Heart left ventricle (tissue), 13 donors: ENCODE measurements around the gene TRAK1.

ENCODE experiments used
- POLR2A ChIP-seq, 2 donors: fragments of 450-650 bp; IDR thresholded peaks; one replicate each; pipeline ENCODE4 v1.6.1; 2017; ENCODE audit warnings: antibody characterized with exemption in 2 of 2, mild to moderate bottlenecking in 2 of 2, moderate library complexity in 2 of 2
- TF ChIP-seq, protein P1 (sequence below), 12 donors: fragments of 200-600 bp; sonication (generic) in 4 of 12; IDR thresholded peaks; one replicate each; pipeline versions ENCODE4 v1.5.0 to v1.8.0; 2018 to 2022; ENCODE audit warnings: antibody characterized with exemption in 12 of 12, mild to moderate bottlenecking in 5 of 12
- donor health status: ischemic (EF 13 %, LVEDD 7.1; RV severe dilation, severe dysfunction).
- donor health status: DM: no; HTN: yes; CAD: no.
- donor health status: DM: no; HTN: no; CAD: no.
- donor health status: ischemic (EF 25% LVEDD 6.9; RV normal size, moderate dysfunction).
- donor health status: ischemic (EF 25% LVEDD 5.7; RV mildly dilated, moderate dysfunction).
- donor health status: ischemic (EF 35%, LVEDD 5.7; RV mildly dilated, moderate dysfunction).
- donor health status: nonischemic (EF 11% LVEDD 7.7; RV severe dilation, severe dysfunction).
- donor health status: DM: yes; HTN: yes; CAD: no.
- donor health status: PGD.
- donor health status: ischemic (EF 29% LVEDD 5.4; RV normal size, mild dysfunction).
- donor health status: nonischemic (EF 23%, LVEDD 6.1; RV moderate dilation, normal function).

DNA sequence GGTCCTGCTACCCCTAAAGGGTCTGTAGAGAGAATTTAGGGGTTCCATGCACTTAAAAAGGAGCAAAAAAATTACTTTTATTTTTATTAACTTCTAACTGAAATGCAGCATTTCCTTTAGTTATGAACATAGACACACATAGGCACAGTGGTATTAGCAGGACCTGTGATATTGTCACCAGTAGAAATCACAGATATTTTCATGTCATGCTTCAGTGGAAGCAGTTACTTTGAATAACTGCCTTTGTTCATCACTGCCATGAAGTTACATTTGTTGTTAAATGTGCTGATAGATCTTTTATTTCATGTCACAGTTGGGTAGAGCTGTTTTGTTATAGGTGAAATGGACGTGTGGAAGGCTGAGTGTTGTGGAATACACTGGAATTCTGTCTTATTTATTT lies 37.4 kb downstream of the TRAK1 start:
- TF ChIP-seq, protein P1, sequence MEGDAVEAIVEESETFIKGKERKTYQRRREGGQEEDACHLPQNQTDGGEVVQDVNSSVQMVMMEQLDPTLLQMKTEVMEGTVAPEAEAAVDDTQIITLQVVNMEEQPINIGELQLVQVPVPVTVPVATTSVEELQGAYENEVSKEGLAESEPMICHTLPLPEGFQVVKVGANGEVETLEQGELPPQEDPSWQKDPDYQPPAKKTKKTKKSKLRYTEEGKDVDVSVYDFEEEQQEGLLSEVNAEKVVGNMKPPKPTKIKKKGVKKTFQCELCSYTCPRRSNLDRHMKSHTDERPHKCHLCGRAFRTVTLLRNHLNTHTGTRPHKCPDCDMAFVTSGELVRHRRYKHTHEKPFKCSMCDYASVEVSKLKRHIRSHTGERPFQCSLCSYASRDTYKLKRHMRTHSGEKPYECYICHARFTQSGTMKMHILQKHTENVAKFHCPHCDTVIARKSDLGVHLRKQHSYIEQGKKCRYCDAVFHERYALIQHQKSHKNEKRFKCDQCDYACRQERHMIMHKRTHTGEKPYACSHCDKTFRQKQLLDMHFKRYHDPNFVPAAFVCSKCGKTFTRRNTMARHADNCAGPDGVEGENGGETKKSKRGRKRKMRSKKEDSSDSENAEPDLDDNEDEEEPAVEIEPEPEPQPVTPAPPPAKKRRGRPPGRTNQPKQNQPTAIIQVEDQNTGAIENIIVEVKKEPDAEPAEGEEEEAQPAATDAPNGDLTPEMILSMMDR (IDR thresholded peaks at IDR 0.05) = no peak
- TF ChIP-seq POLR2A (IDR thresholded peaks at IDR 0.05) = no peak
